Mammary epithelial cell (primary cell): Measurements from ENCODE around the gene ZSCAN29.

ENCODE experiments used
- EZH2 ChIP-seq: IDR thresholded peaks from 2 replicates; pipeline ENCODE4 v1.6.1; 2012; ENCODE audit warnings: low read length, inconsistent platforms, borderline replicate concordance
- TF ChIP-seq, protein P1 (sequence below), 2 donors: IDR thresholded peaks in 1 of 2; conservative IDR thresholded peaks in 1 of 2; 2 replicates each; pipeline ENCODE4 v1.5.1; 2011 to 2012; ENCODE audit warnings: inconsistent platforms in 2 of 2, low read length in 2 of 2, mild to moderate bottlenecking in 2 of 2, control low read depth in 1 of 2, low read depth in 1 of 2; ENCODE audit not compliant: insufficient read depth in 1 of 2; ENCODE audit errors: extremely low read depth in 1 of 2

DNA sequence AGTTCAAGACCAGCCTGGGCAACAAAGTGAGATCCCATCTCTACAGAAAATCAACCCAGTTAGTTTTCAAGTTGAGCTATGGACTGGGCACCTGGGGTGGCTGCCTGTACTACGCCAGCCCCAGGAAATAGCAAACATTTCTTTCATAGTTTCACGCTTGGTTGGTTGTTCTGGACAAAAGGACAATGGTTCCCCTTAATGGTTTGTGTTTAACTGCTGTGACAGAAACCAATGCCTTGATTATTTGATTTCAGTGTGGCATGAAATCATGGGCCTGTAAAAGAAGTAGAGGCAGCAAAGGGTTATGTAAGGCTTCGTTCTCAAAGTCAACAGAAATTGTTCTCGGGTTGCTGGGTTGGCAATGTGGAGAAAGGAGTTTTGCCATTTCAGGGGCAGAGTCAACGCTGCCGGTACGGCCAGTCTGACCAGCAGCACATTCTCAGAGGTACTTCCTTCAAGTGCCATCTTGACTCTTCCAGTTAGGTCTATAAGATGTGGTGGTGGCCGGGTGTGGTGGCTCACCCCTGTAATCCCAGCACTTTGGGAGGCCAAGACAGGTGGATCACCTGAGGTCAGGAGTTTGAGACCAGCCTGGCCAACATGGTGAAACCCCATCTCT is 53.2 kb downstream of the ZSCAN29 start:
- TF ChIP-seq, protein P1, sequence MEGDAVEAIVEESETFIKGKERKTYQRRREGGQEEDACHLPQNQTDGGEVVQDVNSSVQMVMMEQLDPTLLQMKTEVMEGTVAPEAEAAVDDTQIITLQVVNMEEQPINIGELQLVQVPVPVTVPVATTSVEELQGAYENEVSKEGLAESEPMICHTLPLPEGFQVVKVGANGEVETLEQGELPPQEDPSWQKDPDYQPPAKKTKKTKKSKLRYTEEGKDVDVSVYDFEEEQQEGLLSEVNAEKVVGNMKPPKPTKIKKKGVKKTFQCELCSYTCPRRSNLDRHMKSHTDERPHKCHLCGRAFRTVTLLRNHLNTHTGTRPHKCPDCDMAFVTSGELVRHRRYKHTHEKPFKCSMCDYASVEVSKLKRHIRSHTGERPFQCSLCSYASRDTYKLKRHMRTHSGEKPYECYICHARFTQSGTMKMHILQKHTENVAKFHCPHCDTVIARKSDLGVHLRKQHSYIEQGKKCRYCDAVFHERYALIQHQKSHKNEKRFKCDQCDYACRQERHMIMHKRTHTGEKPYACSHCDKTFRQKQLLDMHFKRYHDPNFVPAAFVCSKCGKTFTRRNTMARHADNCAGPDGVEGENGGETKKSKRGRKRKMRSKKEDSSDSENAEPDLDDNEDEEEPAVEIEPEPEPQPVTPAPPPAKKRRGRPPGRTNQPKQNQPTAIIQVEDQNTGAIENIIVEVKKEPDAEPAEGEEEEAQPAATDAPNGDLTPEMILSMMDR (conservative IDR thresholded peaks at IDR 0.05 in 1 of 2, IDR thresholded peaks at IDR 0.05 in 1 of 2; ENCODE audit: extremely low read depth in 1 of 2, insufficient read depth in 1 of 2, low read depth in 1 of 2, low read length in 2 of 2), result no peak
- TF ChIP-seq EZH2, result no peak
